GM21447 (cell line): ENCODE data around the gene KDELR3.
A peak's percentile ranks its signal among the peaks of the same experiment; 100 is the strongest.

Experiments
- ATAC-seq: cut with Tn5 transposase; IDR thresholded peaks from one replicate; pipeline ENCODE4 v1.9.1; 2021; ENCODE audit not compliant: unreplicated experiment

Gene KDELR3

GRCh38 chr22:38481871-38482332, 14.0 kb downstream of the KDELR3 start:
- ATAC-seq = no peak

GRCh38 chr22:38482662-38483308, 14.9 kb downstream of the KDELR3 start:
- no peak for ATAC-seq

GRCh38 chr22:38484244-38484643, 16.3 kb downstream of the KDELR3 start:
- no peak for ATAC-seq

- no peak for ATAC-seq
Observed at GRCh38 chr22:38485783-38486182, 17.9 kb downstream of the KDELR3 start.

- ATAC-seq = no peak
Observed at GRCh38 chr22:38487946-38488345, 20.1 kb downstream of the KDELR3 start.

- ATAC-seq = no peak
Observed at GRCh38 chr22:38489142-38489541, 21.2 kb downstream of the KDELR3 start.

GRCh38 chr22:38489561-38490145, 21.8 kb downstream of the KDELR3 start:
- no peak for ATAC-seq

GRCh38 chr22:38490475-38490874, 22.6 kb downstream of the KDELR3 start:
- no peak for ATAC-seq

GRCh38 chr22:38490915-38491314, 23.0 kb downstream of the KDELR3 start:
- no peak for ATAC-seq

GRCh38 chr22:38491707-38492348, 23.9 kb downstream of the KDELR3 start:
- no peak for ATAC-seq

GRCh38 chr22:38494498-38494897, 26.6 kb downstream of the KDELR3 start:
- no peak for ATAC-seq

- ATAC-seq = no peak
Observed at GRCh38 chr22:38494939-38495338, 27.0 kb downstream of the KDELR3 start.

- no peak for ATAC-seq
Observed at GRCh38 chr22:38497869-38498268, 30.0 kb downstream of the KDELR3 start.

GRCh38 chr22:38501797-38502672, 34.1 kb downstream of the KDELR3 start:
- ATAC-seq = no peak

- no peak for ATAC-seq
Observed at GRCh38 chr22:38503021-38503420, 35.1 kb downstream of the KDELR3 start.

- ATAC-seq = no peak
Observed at GRCh38 chr22:38504731-38505540, 37.0 kb downstream of the KDELR3 start.

- ATAC-seq = peak; percentile 22
Observed at GRCh38 chr22:38505541-38506117, 37.7 kb downstream of the KDELR3 start.

GRCh38 chr22:38506118-38506962, 38.4 kb downstream of the KDELR3 start, which contains the start of gene DDX17:
TSS of gene DDX17 (minus strand) at chr22:38506311.
- peak; percentile 81 for ATAC-seq

GRCh38 chr22:38510416-38510970, 42.6 kb downstream of the KDELR3 start:
- ATAC-seq = no peak
